IMR-90 (cell line): ENCODE data around the gene SNX15. TPM values are rescaled to one million over a fixed set of nuclear protein-coding genes. Genes with fewer than 3 reads are reported as not detected.

Source experiments
- ATAC-seq: fragments of 200-7000 bp; cut with Tn5 transposase; 2 replicates; pipeline ENCODE4 v1.9.1; 2020; ENCODE audit warnings: low read depth, mild to moderate bottlenecking, moderate library complexity
- BruUV-seq: library from RNA; stranded (reverse); fragments of 400-500 nt; replicated peaks from 2 replicates; lab custom pipeline; 2021; lab: Mats Ljungman, UMichigan
- CTCF ChIA-PET: fragments of 300-600 bp; formaldehyde crosslinking; extraction: SDS; loops from one replicate; lab custom pipeline; 2021; ENCODE audit warnings: antibody characterized with exemption; lab: Yijun Ruan, JAX
- POLR2A ChIA-PET: fragments of 300-600 bp; sonication (Branson Sonifier 250); formaldehyde crosslinking; loops from one replicate; lab custom pipeline; 2022; ENCODE audit warnings: antibody characterized with exemption; ENCODE audit not compliant: unreplicated experiment; lab: Charles Lee
- DNase-seq: peaks from one replicate; pipeline ENCODE4 v3.0.0; 2013
- H2AFZ ChIP-seq: replicated peaks from 2 replicates; pipeline ENCODE3; 2013; ENCODE audit warnings: low read length, mild to moderate bottlenecking; ENCODE audit not compliant: poor library complexity
- H2AK5ac ChIP-seq: 2 replicates; pipeline ENCODE4 v1.6.1; 2013; ENCODE audit warnings: low read depth, low read length, inconsistent platforms
- H2AK9ac ChIP-seq: replicated peaks from 2 replicates; pipeline ENCODE3; 2013; ENCODE audit warnings: mild to moderate bottlenecking, low read depth, low read length, moderate library complexity; ENCODE audit not compliant: poor library complexity
- H2BK120ac ChIP-seq: 2 replicates; pipeline ENCODE4 v1.6.1; 2013; ENCODE audit warnings: low read depth, low read length, inconsistent platforms
- H2BK15ac ChIP-seq: 3 replicates; pipeline ENCODE4 v1.6.1; 2013; ENCODE audit warnings: low read depth, low read length, inconsistent platforms
- H2BK20ac ChIP-seq: 2 replicates; pipeline ENCODE4 v1.6.1; 2013; ENCODE audit warnings: low read depth, mild to moderate bottlenecking, inconsistent platforms, low read length, moderate library complexity
- H2BK5ac ChIP-seq: 2 replicates; pipeline ENCODE4 v1.6.1; 2013; ENCODE audit warnings: mild to moderate bottlenecking, low read depth, low read length, inconsistent platforms; ENCODE audit not compliant: poor library complexity, severe bottlenecking
- H3K14ac ChIP-seq: replicated peaks from 2 replicates; pipeline ENCODE4 v1.6.1; 2013; ENCODE audit warnings: low read depth, low read length, inconsistent platforms
- H3K18ac ChIP-seq: 2 replicates; pipeline ENCODE4 v1.6.1; 2013; ENCODE audit warnings: low read depth, low read length, control low read depth
- H3K23ac ChIP-seq: 2 replicates; pipeline ENCODE4 v1.6.1; 2013; ENCODE audit warnings: low read depth, low read length, inconsistent platforms
- H3K27ac ChIP-seq: 2 replicates; pipeline ENCODE4 v1.5.1; 2013; ENCODE audit warnings: mild to moderate bottlenecking, control low read depth, low read length; ENCODE audit not compliant: insufficient read depth
- H3K27me3 ChIP-seq: 2 replicates; pipeline ENCODE4 v1.6.1; 2013; ENCODE audit warnings: low read length; ENCODE audit not compliant: control insufficient read depth, insufficient read depth
- H3K36me3 ChIP-seq: 2 replicates; pipeline ENCODE4 v1.6.1; 2013; ENCODE audit warnings: low read length, mixed read lengths; ENCODE audit not compliant: control insufficient read depth, insufficient read depth
- H3K4ac ChIP-seq: 2 replicates; pipeline ENCODE4 v1.6.1; 2013; ENCODE audit warnings: low read depth, low read length, inconsistent platforms
- H3K4me1 ChIP-seq: 2 replicates; pipeline ENCODE4 v1.6.1; 2013; ENCODE audit warnings: low read length, mixed read lengths; ENCODE audit not compliant: control insufficient read depth, insufficient read depth
- H3K4me2 ChIP-seq: 2 replicates; pipeline ENCODE4 v1.6.1; 2013; ENCODE audit warnings: low read depth, mild to moderate bottlenecking, control low read depth, low read length, moderate library complexity
- H3K4me3 ChIP-seq: 2 replicates; pipeline ENCODE4 v1.5.1; 2013; ENCODE audit warnings: low read depth, mild to moderate bottlenecking, control low read depth, low read length, moderate library complexity; ENCODE audit not compliant: insufficient read depth
- H3K56ac ChIP-seq: 2 replicates; pipeline ENCODE4 v1.6.1; 2013; ENCODE audit warnings: low read length, inconsistent platforms; ENCODE audit not compliant: insufficient read depth; ENCODE audit errors: extremely low read depth
- H3K79me1 ChIP-seq, 2 experiments: 2 replicates each; pipeline ENCODE4 v1.6.1; 2013; ENCODE audit warnings: low read length in 2 of 2, inconsistent platforms in 1 of 2, low read depth in 1 of 2
- H3K9ac ChIP-seq: 2 replicates; pipeline ENCODE4 v1.6.1; 2013; ENCODE audit warnings: low read depth, low read length, control low read depth
- H3K9me1 ChIP-seq: 2 replicates; pipeline ENCODE4 v1.6.1; 2013; ENCODE audit warnings: low read length, inconsistent platforms; ENCODE audit not compliant: insufficient read depth
- H3K9me3 ChIP-seq: 2 replicates; pipeline ENCODE4 v1.6.1; 2013; ENCODE audit warnings: low read length; ENCODE audit not compliant: control insufficient read depth, insufficient read depth
- H4K20me1 ChIP-seq: 2 replicates; pipeline ENCODE4 v1.6.1; 2013; ENCODE audit warnings: low read length, inconsistent platforms; ENCODE audit not compliant: insufficient read depth
- H4K5ac ChIP-seq: 2 replicates; pipeline ENCODE4 v1.6.1; 2013; ENCODE audit warnings: mild to moderate bottlenecking, low read depth, low read length, control low read depth
- H4K8ac ChIP-seq, 2 experiments: 2 replicates each; pipeline ENCODE4 v1.6.1; 2013; ENCODE audit warnings: low read depth in 2 of 2, low read length in 2 of 2, control low read depth in 1 of 2, inconsistent platforms in 1 of 2
- H4K91ac ChIP-seq: 2 replicates; pipeline ENCODE4 v1.6.1; 2013; ENCODE audit warnings: low read depth, low read length, inconsistent platforms; ENCODE audit not compliant: insufficient read depth
- MAZ ChIP-seq: IDR thresholded peaks from 2 replicates; pipeline ENCODE4 v1.6.1; 2012; ENCODE audit warnings: low read depth, mild to moderate bottlenecking, low read length, improper control_type of control experiment, moderate library complexity, borderline replicate concordance
- MXI1 ChIP-seq: IDR thresholded peaks from 2 replicates; pipeline ENCODE4 v1.6.1; 2012; ENCODE audit warnings: low read depth, mild to moderate bottlenecking, low read length, moderate library complexity, borderline replicate concordance
- NFE2L2 ChIP-seq: fragments of 150-350 bp; IDR thresholded peaks from 2 replicates; pipeline ENCODE4 v1.6.1; 2016; ENCODE audit warnings: low read depth, mild to moderate bottlenecking, low read length
- POLR2A ChIP-seq: IDR thresholded peaks from 2 replicates; pipeline ENCODE4 v1.6.1; 2012; ENCODE audit warnings: mild to moderate bottlenecking, low read depth, low read length
- RCOR1 ChIP-seq: IDR thresholded peaks from 2 replicates; pipeline ENCODE4 v1.6.1; 2012; ENCODE audit warnings: mild to moderate bottlenecking, low read length, improper control_type of control experiment; ENCODE audit not compliant: insufficient replicate concordance
- RFX5 ChIP-seq: IDR thresholded peaks from 2 replicates; pipeline ENCODE4 v1.8.0; 2012; ENCODE audit warnings: low read depth, mild to moderate bottlenecking, low read length, moderate library complexity
- WGBS, 2 experiments: methylation state at CpG; one replicate each; pipeline versions ENCODE4 v1.1.5 to v1.1.7; 2013; ENCODE audit warnings: missing lambda C conversion rate in 2 of 2; ENCODE audit not compliant: insufficient read length in 1 of 2; ENCODE audit errors: extremely low coverage in 2 of 2; 5-methylcytosine and 5-hydroxymethylcytosine counted together
- dilution Hi-C: fragments of 300-500 bp; cut with HindIII; formaldehyde crosslinking; loops from one replicate; pipeline ENCODE4 v1.14.3; 2018; ENCODE audit warnings: low sequenced_read_pairs; ENCODE audit not compliant: unreplicated experiment
- in situ Hi-C: fragments of 300-500 bp; cut with MboI; formaldehyde crosslinking; loops from 3 replicates; pipeline ENCODE4 v1.14.3; 2019; ENCODE audit warnings: low sequenced_read_pairs, inconsistent platforms, mixed read lengths
- intact Hi-C: fragments of 100-400 bp; cut with micrococcal nuclease; formaldehyde crosslinking; loops from 2 replicates; pipeline ENCODE4 v1.10.0; 2022
- polyA plus RNA-seq, 3 experiments: library from polyadenylated mRNA; depleted of rRNA; stranded (reverse); fragments of >200 nt; gene quantifications; 2 replicates each; pipeline ENCODE4 v1.2.3, GENCODE V29; 2012; ENCODE audit warnings: low replicate concordance in 1 of 3
- total RNA-seq: library from RNA; depleted of rRNA; stranded (reverse); fragments of >200 nt; gene quantifications from 2 replicates; pipeline ENCODE4 v1.2.3, GENCODE V29; 2012

The SNX15 gene
- total and polyA plus RNA-seq, 2 of the 4 experiments (the other 2 are of a cell fraction) = 9.0 to 16.3 TPM

GRCh38 chr11:65019824-65020223, 7.4 kb upstream of the SNX15 start:
- no peak overlapping the region for H3K18ac ChIP-seq
- H3K9me3 ChIP-seq = no peaks in the 10 kb centered on the region
- no peaks in the 10 kb centered on the region for H3K27me3 ChIP-seq
- ATAC-seq (no peak), DNase-seq (no peak)
- no peak overlapping the region for H3K4ac ChIP-seq
- H4K91ac ChIP-seq = no peak overlapping the region
- no peak overlapping the region for H3K4me2 ChIP-seq
- no peak overlapping the region for H3K56ac ChIP-seq
- no TSS peak for BruUV-seq
- H4K8ac ChIP-seq = no peak overlapping the region
- H3K14ac ChIP-seq = no peak overlapping the region
- TF ChIP-seq RFX5 = no peak
- no peak for TF ChIP-seq MXI1
- no peak for TF ChIP-seq NFE2L2
- TF ChIP-seq MAZ = no peak
- no peak for TF ChIP-seq RCOR1
- no peak for TF ChIP-seq POLR2A
- ChIA-PET CTCF (no interaction called here), POLR2A (no interaction called here)
- dilution Hi-C loops = no loop called here
- H2BK120ac ChIP-seq = no peak overlapping the region
- H2BK20ac ChIP-seq = no peak overlapping the region
- no peak overlapping the region for H2AK9ac ChIP-seq
- H3K4me1 ChIP-seq = peaks cover under 1% of the 10 kb centered on the region; the same call in 1 of the 2 replicates
- H3K36me3 ChIP-seq = peaks cover 11% of the 10 kb centered on the region
- no peak overlapping the region for H2BK5ac ChIP-seq
- no peak overlapping the region for H3K27ac ChIP-seq
- in situ Hi-C loops = no loop called here
- H3K4me3 ChIP-seq = no peak overlapping the region
- no peak overlapping the region for H3K9ac ChIP-seq
- peaks cover 15 to 30% of the 10 kb centered on the region in 2 experiments for H3K79me1 ChIP-seq
- intact Hi-C loops = no loop called here
- H3K9me1 ChIP-seq = peaks cover 14% of the 10 kb centered on the region
- H2BK15ac ChIP-seq = no peak overlapping the region
- H4K5ac ChIP-seq = no peak overlapping the region
- no peak overlapping the region for H2AK5ac ChIP-seq
- H4K20me1 ChIP-seq = no peaks in the 10 kb centered on the region
- H2AFZ ChIP-seq = no peak overlapping the region
- H3K23ac ChIP-seq = no peak overlapping the region
- no CpG with 5 or more reads among the region's 7 CpGs for WGBS, 2 experiments
